ENCODE results near the gene HEBP2. TPM values are rescaled to one million over a fixed set of nuclear protein-coding genes. Genes with fewer than 3 reads are reported as not detected.
A peak's percentile ranks its signal among the peaks of the same experiment; 100 is the strongest.

The HEBP2 gene
- total and polyA plus RNA-seq, 2 of the 4 experiments (the other 2 are of a cell fraction), result 3.9 to 6.1 TPM

DNA sequence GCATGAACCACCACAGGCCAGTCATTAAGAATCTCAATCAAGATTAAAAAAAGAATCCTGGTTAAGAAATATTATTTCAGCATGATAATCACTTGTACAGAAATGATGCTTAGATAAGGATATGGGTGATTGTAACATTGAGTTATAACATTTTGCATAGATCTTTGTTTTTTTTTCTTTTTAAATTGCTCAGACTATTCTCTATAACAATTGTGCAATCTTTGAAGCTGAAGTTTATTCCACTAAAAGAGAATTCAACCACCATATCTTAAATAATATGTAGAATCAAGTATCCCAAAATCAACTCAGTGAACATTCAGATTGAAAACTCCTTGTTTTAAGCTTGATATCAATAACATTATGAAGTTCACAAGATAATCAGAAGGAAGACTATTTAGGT, 27.0 kb upstream of the HEBP2 start:
- H3K9me3 ChIP-seq (ENCODE audit: control insufficient read depth, insufficient read depth, low read length), result no peaks in the 10 kb centered on the region
- H3K9ac ChIP-seq (ENCODE audit: low read depth, low read length), result no peak overlapping the region
- H3K14ac ChIP-seq (replicated peaks; ENCODE audit: low read depth, low read length), result no peak overlapping the region
- no peak overlapping the region for H2AK9ac ChIP-seq (replicated peaks; ENCODE audit: low read depth, low read length, poor library complexity)
- no peak for ATAC-seq (ENCODE audit: low read depth)
- POLR2A ChIA-PET (ENCODE audit: unreplicated experiment), result no interaction called here
- H3K56ac ChIP-seq (ENCODE audit: extremely low read depth, insufficient read depth, low read length), result no peak overlapping the region
- H3K27me3 ChIP-seq (ENCODE audit: control insufficient read depth, insufficient read depth, low read length), result peaks cover 9% of the 10 kb centered on the region
- no peak overlapping the region for H3K4me2 ChIP-seq (ENCODE audit: low read depth, low read length)
- H4K91ac ChIP-seq (ENCODE audit: insufficient read depth, low read depth, low read length), result no peak overlapping the region
- no peak for DNase-seq
- TF ChIP-seq SMC3 (IDR thresholded peaks at IDR 0.05; ENCODE audit: low read depth, low read length) (no peak), MAFK (IDR thresholded peaks at IDR 0.05; ENCODE audit: low read depth, low read length) (no peak), CEBPB (IDR thresholded peaks at IDR 0.05; ENCODE audit: low read depth, low read length) (peak; percentile 40), FOS (IDR thresholded peaks at IDR 0.05; ENCODE audit: low read depth, low read length) (no peak), POLR2A (IDR thresholded peaks at IDR 0.05; ENCODE audit: low read depth, low read length) (no peak), RCOR1 (IDR thresholded peaks at IDR 0.05; ENCODE audit: insufficient replicate concordance, low read length) (no peak)
- dilution Hi-C loops (cut with HindIII; ENCODE audit: low sequenced_read_pairs, unreplicated experiment) (no loop called here), in situ Hi-C loops (cut with MboI; ENCODE audit: low sequenced_read_pairs) (no loop called here), intact Hi-C loops (cut with micrococcal nuclease) (no loop called here)
- H2BK120ac ChIP-seq (ENCODE audit: low read depth, low read length), result no peak overlapping the region
- no peak overlapping the region for H2BK5ac ChIP-seq (ENCODE audit: low read depth, low read length, poor library complexity, severe bottlenecking)
- no peak overlapping the region for H3K27ac ChIP-seq (ENCODE audit: insufficient read depth, low read length)
- H4K8ac ChIP-seq (ENCODE audit: low read depth in 2 of 2, low read length in 2 of 2), result no peak overlapping the region
- BruUV-seq (replicated peaks), result no TSS peak
- no peaks in the 10 kb centered on the region for H3K36me3 ChIP-seq (ENCODE audit: control insufficient read depth, insufficient read depth, low read length)
- CTCF ChIA-PET, result interaction anchor here (0.8 kb wide), 1 partner anchor 17 kb away, joined by 3 read pairs; no protein-coding TSS in a partner anchor
- no peak overlapping the region for H3K23ac ChIP-seq (ENCODE audit: low read depth, low read length)
- no peak overlapping the region for H4K5ac ChIP-seq (ENCODE audit: low read depth, low read length)
- H2BK15ac ChIP-seq (ENCODE audit: low read depth, low read length), result no peak overlapping the region
- no peak overlapping the region for H2BK20ac ChIP-seq (ENCODE audit: low read depth, low read length)
- H3K79me1 ChIP-seq (ENCODE audit: low read depth in 1 of 2, low read length in 2 of 2), result no peaks in the 10 kb centered on the region
- H2AFZ ChIP-seq (replicated peaks; ENCODE audit: low read length, poor library complexity), result no peak overlapping the region
- no peaks in the 10 kb centered on the region for H3K9me1 ChIP-seq (ENCODE audit: insufficient read depth, low read length)
- H4K20me1 ChIP-seq (ENCODE audit: insufficient read depth, low read length), result no peaks in the 10 kb centered on the region
- no peak overlapping the region for H3K18ac ChIP-seq (ENCODE audit: low read depth, low read length)
- H3K4me3 ChIP-seq (ENCODE audit: insufficient read depth, low read depth, low read length), result no peak overlapping the region
- no peak overlapping the region for H2AK5ac ChIP-seq (ENCODE audit: low read depth, low read length)
- H3K4me1 ChIP-seq (ENCODE audit: control insufficient read depth, insufficient read depth, low read length), result no peaks in the 10 kb centered on the region
- H3K4ac ChIP-seq (ENCODE audit: low read depth, low read length), result no peak overlapping the region
